ENCODE measurements around the gene FAM131B.

The FAM131B gene

GRCh38 chr7:143334244-143334643 lies 28.3 kb downstream of the FAM131B start:
- no peaks in the 10 kb centered on the region for H3K27me3 Mint-ChIP-seq
- no peak for ATAC-seq
- H3K27ac Mint-ChIP-seq: peak overlapping the region in 1 of 2 donors; percentile 21
- no peaks in the 10 kb centered on the region for H3K9me3 Mint-ChIP-seq
- no peak for DNase-seq
- H3K4me1 Mint-ChIP-seq: no peaks in the 10 kb centered on the region
- no peak overlapping the region for H3K4me3 Mint-ChIP-seq

GRCh38 chr7:143331179-143331801 lies 31.2 kb downstream of the FAM131B start:
- Mint-ChIP-seq H3K9me3 (no peaks in the 10 kb centered on the region), H3K4me3 (no peak overlapping the region), H3K27ac (no peak overlapping the region), H3K27me3 (no peaks in the 10 kb centered on the region), H3K4me1 (no peaks in the 10 kb centered on the region)
- ATAC-seq (no peak), DNase-seq (no peak)

- no peaks in the 10 kb centered on the region for H3K4me1 Mint-ChIP-seq
- no peak for DNase-seq
- no peaks in the 10 kb centered on the region for H3K9me3 Mint-ChIP-seq
- H3K4me3 Mint-ChIP-seq: no peak overlapping the region
- no peak for ATAC-seq
- H3K27ac Mint-ChIP-seq: no peak overlapping the region
- H3K27me3 Mint-ChIP-seq: no peaks in the 10 kb centered on the region
Measured at GRCh38 chr7:143329471-143330170, 32.9 kb downstream of the FAM131B start.

GRCh38 chr7:143327903-143328302 lies 34.6 kb downstream of the FAM131B start:
- no peak overlapping the region for H3K4me3 Mint-ChIP-seq
- ATAC-seq (no peak), DNase-seq (no peak)
- no peak overlapping the region for H3K27ac Mint-ChIP-seq
- H3K27me3 Mint-ChIP-seq: no peaks in the 10 kb centered on the region
- H3K4me1 Mint-ChIP-seq: no peaks in the 10 kb centered on the region
- no peaks in the 10 kb centered on the region for H3K9me3 Mint-ChIP-seq

- Mint-ChIP-seq H3K4me3 (no peak overlapping the region), H3K27me3 (no peaks in the 10 kb centered on the region), H3K27ac (no peak overlapping the region), H3K9me3 (no peaks in the 10 kb centered on the region), H3K4me1 (no peaks in the 10 kb centered on the region)
- no peak for DNase-seq
- ATAC-seq: no peak
Measured at GRCh38 chr7:143325240-143325639, 37.3 kb downstream of the FAM131B start.

GRCh38 chr7:143323653-143324052 lies 38.9 kb downstream of the FAM131B start:
- H3K9me3 Mint-ChIP-seq: no peaks in the 10 kb centered on the region
- DNase-seq: no peak
- H3K4me1 Mint-ChIP-seq: no peaks in the 10 kb centered on the region
- H3K27ac Mint-ChIP-seq: no peak overlapping the region
- H3K4me3 Mint-ChIP-seq: no peak overlapping the region
- ATAC-seq: peak; percentile 17
- no peaks in the 10 kb centered on the region for H3K27me3 Mint-ChIP-seq

GRCh38 chr7:143322760-143323633 lies 39.5 kb downstream of the FAM131B start:
- Mint-ChIP-seq H3K4me3 (no peak overlapping the region), H3K27me3 (no peaks in the 10 kb centered on the region), H3K9me3 (no peaks in the 10 kb centered on the region), H3K4me1 (no peaks in the 10 kb centered on the region), H3K27ac (no peak overlapping the region)
- DNase-seq (no peak), ATAC-seq (peak; percentile 13)

- H3K4me1 Mint-ChIP-seq: no peaks in the 10 kb centered on the region
- ATAC-seq (peak; percentile 44), DNase-seq (no peak)
Measured at GRCh38 chr7:143321734-143322133, 40.8 kb downstream of the FAM131B start.

GRCh38 chr7:143321242-143321641 lies 41.3 kb downstream of the FAM131B start:
- H3K27me3 Mint-ChIP-seq: no peaks in the 10 kb centered on the region
- H3K9me3 Mint-ChIP-seq: no peaks in the 10 kb centered on the region

More at GRCh38 chr7:143321734-143322133, 40.8 kb downstream of the FAM131B start:
- Mint-ChIP-seq H3K27me3 (no peaks in the 10 kb centered on the region), H3K27ac (no peak overlapping the region), H3K4me3 (no peak overlapping the region), H3K9me3 (no peaks in the 10 kb centered on the region)

GRCh38 chr7:143320620-143321019 lies 41.9 kb downstream of the FAM131B start:
- no peak for DNase-seq
- no peak overlapping the region for H3K27ac Mint-ChIP-seq
- H3K4me3 Mint-ChIP-seq: no peak overlapping the region
- H3K9me3 Mint-ChIP-seq: no peaks in the 10 kb centered on the region
- no peak for ATAC-seq
- no peaks in the 10 kb centered on the region for H3K4me1 Mint-ChIP-seq
- H3K27me3 Mint-ChIP-seq: no peaks in the 10 kb centered on the region

More at GRCh38 chr7:143321242-143321641, 41.3 kb downstream of the FAM131B start:
- peak overlapping the region in 1 of 2 donors; percentile 70 for H3K27ac Mint-ChIP-seq
- ATAC-seq: no peak
- no peak for DNase-seq
- H3K4me3 Mint-ChIP-seq: no peak overlapping the region
- no peaks in the 10 kb centered on the region for H3K4me1 Mint-ChIP-seq

- no peaks in the 10 kb centered on the region for H3K9me3 Mint-ChIP-seq
- ATAC-seq (no peak), DNase-seq (no peak)
- no peaks in the 10 kb centered on the region for H3K4me1 Mint-ChIP-seq
- H3K27me3 Mint-ChIP-seq: no peaks in the 10 kb centered on the region
- no peak overlapping the region for H3K4me3 Mint-ChIP-seq
- H3K27ac Mint-ChIP-seq: peak overlapping the region in 1 of 2 donors; percentile 44
Measured at GRCh38 chr7:143318661-143319060, 43.9 kb downstream of the FAM131B start.

- H3K27me3 Mint-ChIP-seq: no peaks in the 10 kb centered on the region
- no peak for DNase-seq
- H3K27ac Mint-ChIP-seq: no peak overlapping the region
- H3K4me1 Mint-ChIP-seq: no peaks in the 10 kb centered on the region
- no peaks in the 10 kb centered on the region for H3K9me3 Mint-ChIP-seq
- ATAC-seq: no peak
- no peak overlapping the region for H3K4me3 Mint-ChIP-seq
Measured at GRCh38 chr7:143316492-143316891, 46.0 kb downstream of the FAM131B start.

- ATAC-seq (no peak), DNase-seq (no peak)
- Mint-ChIP-seq H3K27me3 (no peaks in the 10 kb centered on the region), H3K4me3 (no peak within 1 kb of the TSS), H3K9me3 (no peaks in the 10 kb centered on the region), H3K27ac (no peak within 1 kb of the TSS), H3K4me1 (peaks cover 6% of the 10 kb centered on the region)
Measured at GRCh38 chr7:143315776-143316175, 46.7 kb downstream of the FAM131B start, which contains the start of gene CLCN1. CLCN1 (plus strand) TSS chr7:143316111; CDS start chr7:143316213, 102 bp downstream.

GRCh38 chr7:143314127-143314526 lies 48.4 kb downstream of the FAM131B start:
- Mint-ChIP-seq H3K4me3 (no peak overlapping the region), H3K4me1 (peaks cover 20% of the 10 kb centered on the region), H3K27ac (no peak overlapping the region), H3K9me3 (no peaks in the 10 kb centered on the region), H3K27me3 (no peaks in the 10 kb centered on the region)
- ATAC-seq (no peak), DNase-seq (no peak)

GRCh38 chr7:143308632-143309031 lies 53.9 kb downstream of the FAM131B start:
- DNase-seq (no peak), ATAC-seq (no peak)
- Mint-ChIP-seq H3K27me3 (no peaks in the 10 kb centered on the region), H3K9me3 (no peaks in the 10 kb centered on the region), H3K4me3 (no peak overlapping the region), H3K4me1 (peaks cover 61% of the 10 kb centered on the region), H3K27ac (no peak overlapping the region)
